Frontal cortex (tissue), 4 donors: ENCODE measurements around the gene PRKD1. TPM values are rescaled to one million over a fixed set of nuclear protein-coding genes. Genes with fewer than 3 reads are reported as not detected.
"Not testable (repeated sequence)": the region's sequence is repeated elsewhere in the genome, so short reads cannot be mapped to it uniquely, and the experiment has no call there.

Experiments
- DNase-seq, 2 donors: peaks; one replicate each; pipeline ENCODE4 v3.0.0; 2012; ENCODE audit warnings: low spot score in 2 of 2
- FAIRE-seq: peaks from 2 replicates; lab custom pipeline; 2012; peaks lifted over from hg19 to GRCh38; lab: Jason Lieb, UNC
- total RNA-seq: library from RNA; depleted of rRNA; stranded (reverse); fragments of >200 nt; gene quantifications from one replicate; pipeline ENCODE4 v1.2.3, GENCODE V29; 2014
- donor health status: control.
- donor health status: control.
- donor health status: control.

The PRKD1 gene
- total RNA-seq, 1 donor from 2014 or later, result 17.1 TPM

DNA sequence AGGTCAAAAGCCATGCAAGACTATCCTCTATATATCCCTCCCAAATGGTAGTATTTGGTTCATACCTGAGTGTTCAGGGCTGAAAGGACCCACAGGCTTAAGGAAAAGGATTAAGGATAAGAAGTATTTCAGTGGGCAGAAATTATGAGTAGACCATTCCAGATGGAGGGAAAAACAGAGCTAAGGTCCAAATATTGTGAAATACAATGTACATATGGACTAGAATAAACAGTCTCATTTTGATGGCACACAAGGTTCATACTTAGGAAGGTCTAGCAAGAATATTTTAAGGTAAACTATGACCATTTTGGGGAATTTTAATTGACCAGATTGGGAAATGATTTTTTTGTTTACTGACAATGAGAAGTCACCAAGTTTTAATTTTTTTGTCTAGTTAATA is 124.6 kb downstream of the PRKD1 start:
- no peak for DNase-seq
- FAIRE-seq, result no peak

DNA sequence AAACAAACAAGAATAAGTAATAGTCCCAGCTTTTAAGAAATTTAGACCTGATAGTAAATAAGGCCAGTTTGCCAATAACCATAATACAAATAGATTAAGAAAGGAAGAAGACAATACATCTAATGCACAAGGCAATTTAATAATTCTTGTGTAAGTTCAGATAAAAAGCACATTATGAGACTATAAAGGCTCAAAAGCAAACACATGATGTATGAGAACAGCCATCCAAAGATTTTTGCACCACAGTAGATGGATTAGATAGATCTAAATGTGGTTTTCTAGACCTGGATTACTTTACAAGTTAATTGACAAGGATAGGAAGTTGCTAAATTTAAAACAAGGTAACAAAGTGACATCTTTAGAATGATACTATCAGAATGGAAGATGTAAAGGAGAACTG is 125.4 kb downstream of the PRKD1 start:
- FAIRE-seq (no peak), DNase-seq (no peak)

DNA sequence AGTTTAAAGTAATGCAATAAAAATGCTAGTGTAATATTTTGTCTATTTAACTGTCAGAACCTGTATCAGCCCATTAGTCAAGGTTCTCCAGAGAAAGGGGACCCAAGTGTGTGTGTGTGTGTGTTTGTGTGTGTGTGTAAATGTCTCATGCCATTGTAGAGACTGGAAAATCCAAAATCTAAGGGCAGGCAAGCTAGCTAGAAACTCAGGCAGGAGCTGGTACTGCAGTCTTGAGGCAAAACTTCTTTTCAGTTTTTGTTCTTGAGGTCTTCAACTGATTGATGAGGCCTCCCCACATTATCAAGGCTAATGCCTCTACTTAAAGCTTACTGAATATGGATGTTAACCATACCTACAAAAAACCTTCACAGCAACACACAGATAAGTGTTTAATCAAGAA is 126.7 kb downstream of the PRKD1 start:
- DNase-seq, result no peak
- FAIRE-seq, result no peak

DNA sequence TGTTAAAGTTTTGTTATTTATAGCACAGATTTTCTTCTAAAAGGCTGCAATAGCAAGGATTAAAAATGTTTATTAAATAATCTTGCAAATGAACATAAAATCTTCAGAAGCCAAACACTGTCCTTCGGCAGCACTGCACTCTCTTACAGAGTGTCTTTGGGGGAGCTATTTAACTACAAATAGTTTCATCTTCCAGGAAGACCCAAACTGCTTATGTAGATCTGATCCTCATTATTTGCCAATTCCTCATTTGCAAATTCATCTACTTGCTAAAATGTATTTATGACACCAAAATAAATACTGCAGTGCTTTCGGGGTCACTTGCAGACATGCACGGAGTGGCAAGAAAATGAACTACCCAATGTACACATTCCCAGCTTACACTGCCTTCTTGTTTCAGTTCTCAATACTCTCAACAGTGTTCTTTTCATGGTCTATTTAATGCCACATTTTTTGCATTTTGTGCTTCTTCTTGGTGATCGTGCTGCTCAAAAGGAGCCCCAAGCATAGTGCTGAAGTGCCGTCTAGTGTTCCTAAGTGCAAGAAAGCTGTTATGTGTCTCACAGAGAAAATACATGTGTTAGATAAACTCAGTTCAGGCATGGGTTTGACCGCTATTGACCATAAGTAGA is 128.1 kb downstream of the PRKD1 start:
- DNase-seq (no peak), FAIRE-seq (no peak)

DNA sequence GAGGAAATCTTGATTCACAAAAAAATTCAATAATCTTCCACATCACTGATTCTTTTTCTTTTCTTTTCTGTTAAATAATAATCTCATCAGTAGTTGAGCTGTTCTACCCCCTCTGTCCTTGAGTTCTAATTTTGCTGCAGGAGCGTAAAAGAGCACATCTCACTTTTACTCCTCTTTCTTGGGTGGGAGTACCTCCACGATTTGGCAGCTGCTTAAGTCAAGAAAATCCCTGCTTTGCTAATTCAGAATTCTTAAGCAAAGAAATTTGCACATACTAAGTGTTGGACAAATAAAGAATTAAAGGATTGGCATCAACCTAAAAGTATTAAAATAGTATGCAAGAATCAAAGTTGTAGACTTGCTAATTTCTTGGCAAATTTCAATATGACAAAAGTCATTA is 128.8 kb downstream of the PRKD1 start:
- FAIRE-seq (no peak), DNase-seq (no peak)

DNA sequence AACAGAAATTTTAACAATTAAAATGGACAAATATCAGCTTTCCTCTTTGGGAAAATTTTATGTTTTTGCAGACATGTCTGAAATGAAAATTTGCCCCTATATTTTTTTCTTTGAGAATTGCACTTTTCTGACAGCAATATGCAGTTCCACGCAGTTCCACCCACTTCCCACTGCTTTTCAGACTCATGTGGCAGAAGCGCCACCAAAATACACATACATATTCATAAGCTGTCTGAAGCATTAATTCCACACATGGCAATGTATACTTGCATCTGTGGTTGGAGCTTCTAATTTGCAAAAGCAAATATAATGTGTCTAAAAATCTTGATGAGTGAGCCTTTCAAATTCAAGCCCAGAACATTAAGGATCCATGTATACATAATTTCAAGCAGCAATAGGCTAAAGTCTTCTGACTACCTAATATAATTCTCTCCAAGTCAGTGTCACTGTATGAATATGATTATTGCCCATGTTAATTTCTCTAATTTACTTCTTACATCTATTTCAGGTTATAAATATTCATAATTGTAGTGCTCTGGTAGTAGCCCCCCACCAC is 129.5 kb downstream of the PRKD1 start:
- FAIRE-seq (no peak), DNase-seq (no peak)

DNA sequence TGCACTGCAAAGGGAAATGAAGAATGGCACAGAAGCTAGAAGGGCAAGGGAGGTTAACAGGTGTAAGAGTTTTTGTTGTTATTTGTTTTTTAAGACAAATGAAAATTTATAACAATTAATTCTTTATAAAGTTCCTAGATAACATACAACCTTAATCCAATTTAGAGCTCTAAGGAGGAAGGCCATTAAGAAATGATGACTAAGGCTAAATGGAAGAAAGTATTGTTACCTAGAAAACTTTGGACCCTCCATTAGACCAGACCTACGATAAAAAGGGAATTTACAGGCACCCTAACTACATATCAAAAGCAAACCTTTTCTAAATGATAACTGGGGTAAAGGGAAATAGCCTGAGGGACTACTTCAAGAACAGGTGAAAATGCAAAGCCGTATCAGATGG is 130.8 kb downstream of the PRKD1 start:
- DNase-seq (no peak), FAIRE-seq (no peak)

DNA sequence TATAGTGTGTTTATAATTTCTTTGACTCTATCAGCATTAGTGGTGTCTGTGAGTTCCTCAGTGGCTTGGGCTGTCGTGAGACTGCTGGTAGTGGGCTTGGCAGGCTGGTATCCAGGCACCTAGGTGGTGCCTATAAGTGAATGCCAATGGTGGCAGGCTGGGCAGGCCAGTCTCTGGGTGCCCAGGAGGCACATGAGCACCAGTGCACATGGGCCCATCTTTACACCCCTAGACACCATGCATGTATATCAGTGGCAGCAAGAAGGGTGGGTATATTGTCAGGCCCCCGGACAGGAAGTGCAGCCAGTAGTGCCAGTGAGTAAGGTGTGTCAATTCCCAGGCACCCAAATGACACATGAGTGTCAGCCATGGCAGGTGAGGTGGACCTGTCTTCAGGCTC is 138.2 kb downstream of the PRKD1 start:
- no peak for DNase-seq
- no peak for FAIRE-seq

DNA sequence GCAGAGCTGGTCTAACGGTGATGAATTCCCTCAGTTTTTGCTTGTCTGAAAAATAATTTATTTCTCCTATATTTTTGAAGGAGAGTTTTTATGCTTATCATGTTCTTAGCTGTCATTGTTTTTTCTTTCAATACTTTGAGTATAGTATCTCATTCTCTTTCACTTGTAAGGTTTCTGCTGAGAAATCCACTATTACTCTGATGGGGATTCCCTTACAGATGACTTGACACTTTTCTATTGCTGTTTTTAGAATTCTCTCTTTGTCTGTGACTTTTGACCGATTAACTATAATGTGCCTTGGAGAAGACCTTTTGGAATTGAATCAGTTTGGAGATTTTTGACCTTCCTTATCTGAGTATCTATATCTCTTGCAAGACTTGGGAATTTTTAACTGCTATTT is 139.6 kb downstream of the PRKD1 start:
- no peak for DNase-seq
- no peak for FAIRE-seq

DNA sequence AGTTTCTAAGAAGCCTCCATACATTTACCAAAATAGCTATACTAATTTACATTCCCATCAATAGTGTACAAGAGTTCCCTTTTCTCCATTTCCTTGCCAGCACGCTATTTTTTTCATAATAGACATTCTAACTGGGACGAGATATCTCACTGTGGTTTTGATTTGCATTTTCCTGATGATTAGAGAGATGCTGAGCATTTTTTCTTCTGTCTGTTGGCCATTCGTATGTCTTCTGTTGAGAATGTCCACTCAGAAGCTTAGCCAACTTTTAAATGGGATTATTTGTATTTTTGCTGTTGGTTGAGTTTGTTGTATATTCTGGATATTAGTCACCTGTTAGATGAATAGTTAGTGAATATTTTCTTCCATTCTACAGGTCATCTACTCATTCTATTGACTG is 144.1 kb downstream of the PRKD1 start:
- FAIRE-seq (no peak), DNase-seq (no peak)

DNA sequence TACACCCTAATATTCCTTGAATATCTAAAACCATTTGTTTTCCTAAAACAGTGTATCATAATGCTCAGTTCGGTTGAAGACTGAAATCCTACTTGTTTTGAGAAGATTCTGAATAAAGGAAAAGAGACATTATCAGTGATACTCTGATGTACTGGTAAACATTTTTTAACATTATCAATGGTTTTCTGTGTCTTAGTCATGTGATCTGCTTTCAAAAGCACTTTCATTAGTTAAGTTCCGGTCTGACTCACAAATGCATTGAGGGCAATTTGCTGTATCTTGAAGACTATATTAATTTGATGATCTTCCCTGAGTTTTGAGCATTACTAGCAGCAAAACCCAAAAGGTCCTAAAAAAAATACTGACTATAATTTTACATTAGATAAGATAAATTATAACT is 145.6 kb downstream of the PRKD1 start:
- no peak for DNase-seq
- FAIRE-seq, result no peak

DNA sequence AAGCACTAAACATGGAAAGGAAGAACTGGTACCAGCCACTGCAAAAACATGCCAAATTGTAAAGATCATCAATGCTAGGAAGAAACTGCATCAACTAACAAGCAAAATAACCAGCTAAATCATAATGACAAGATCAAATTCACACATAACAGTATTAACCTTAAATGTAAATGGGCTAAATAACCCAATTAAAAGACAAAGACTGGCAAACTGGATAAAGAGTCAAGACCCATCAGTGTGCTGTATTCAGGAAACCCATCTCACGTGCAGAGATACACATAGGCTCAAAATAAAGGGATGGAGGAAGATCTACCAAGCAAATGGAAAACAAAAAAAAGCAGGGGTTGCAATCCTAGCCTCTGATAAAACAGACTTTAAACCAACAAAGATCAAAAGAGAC is 150.5 kb downstream of the PRKD1 start:
- FAIRE-seq, DNase-seq: not testable (repeated sequence)

DNA sequence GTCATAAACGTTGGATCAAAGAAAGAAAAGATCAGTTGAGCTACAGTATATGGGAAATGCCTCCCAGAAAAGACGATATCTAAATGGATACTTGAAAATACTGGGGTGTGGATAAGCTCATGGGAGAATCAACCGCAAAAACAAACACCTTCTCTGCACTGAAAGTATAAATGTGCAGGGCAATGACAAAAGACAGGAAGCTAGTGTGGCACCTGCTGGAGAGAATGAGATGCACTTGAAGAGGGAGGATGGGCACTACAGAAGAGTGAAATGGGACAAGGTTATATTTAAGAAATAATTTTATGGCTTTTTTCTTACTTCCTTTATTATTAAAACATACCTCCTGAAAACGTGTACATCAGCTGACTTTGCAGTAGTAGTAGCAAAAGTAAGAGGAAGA is 153.7 kb downstream of the PRKD1 start:
- DNase-seq, result no peak
- no peak for FAIRE-seq

DNA sequence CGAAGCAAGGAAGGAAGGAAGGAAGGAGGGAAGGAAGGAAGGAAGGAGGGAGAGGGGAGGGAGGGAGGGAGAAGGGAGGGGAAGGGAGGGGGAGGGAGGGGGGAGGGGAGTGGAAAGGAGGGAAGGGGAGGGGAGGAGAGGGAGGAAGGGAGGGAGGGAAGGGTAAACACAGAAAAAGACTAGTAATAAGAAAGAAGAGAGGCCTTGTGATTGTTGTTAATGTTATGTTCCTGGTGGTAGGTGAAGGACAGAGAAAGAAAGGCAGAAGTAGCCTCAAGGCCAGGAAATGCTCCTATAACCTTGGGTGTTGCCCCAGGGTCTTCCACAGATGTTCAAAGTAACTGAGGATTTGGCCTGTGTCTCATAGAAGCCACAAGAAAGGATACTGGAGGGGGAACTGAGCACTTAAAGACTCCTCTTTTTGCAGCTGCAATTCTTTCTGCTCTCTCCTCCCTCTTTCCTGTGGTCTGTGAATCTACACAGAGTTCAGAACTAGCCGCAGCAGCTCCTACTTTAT is 164.2 kb downstream of the PRKD1 start:
- no peak for FAIRE-seq
- DNase-seq, result no peak

DNA sequence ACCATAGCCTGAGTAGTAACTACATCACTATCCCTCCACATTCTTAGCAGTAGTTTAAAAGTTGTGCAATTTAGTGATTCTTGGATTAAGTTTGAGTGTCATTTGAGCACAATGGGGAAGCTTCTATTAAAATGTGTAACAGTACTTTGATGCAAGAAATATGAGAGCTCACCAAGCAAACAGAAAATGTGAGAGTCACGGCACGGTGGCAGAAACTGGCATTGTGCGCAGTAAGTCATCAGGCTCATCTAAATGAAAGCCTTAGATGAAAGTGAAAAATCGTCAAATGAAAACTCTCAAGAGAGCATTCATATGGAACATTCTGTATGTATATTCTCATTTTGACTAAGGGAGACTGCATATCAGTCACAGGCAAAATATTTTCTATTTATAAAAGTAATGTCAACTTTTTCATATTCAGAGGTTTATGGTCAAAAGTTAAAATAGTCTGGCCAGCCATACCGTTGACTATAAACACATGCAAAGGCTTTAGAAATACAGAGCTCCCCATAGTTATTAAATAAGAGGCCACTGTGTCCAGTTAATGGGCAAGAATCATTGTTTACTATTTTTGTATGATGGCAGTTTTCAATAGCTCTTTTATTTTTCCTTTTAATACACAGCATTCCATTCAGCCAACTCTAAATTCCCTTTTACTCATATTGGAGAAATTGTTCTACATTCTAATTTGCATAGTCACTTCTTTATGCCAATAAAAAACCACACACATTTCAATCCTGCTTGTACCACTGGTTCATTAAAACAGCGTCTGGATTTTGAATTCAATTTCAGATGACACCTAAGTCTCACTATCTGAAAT is 167.9 kb downstream of the PRKD1 start:
- peak; percentile 94 for FAIRE-seq
- no peak for DNase-seq

DNA sequence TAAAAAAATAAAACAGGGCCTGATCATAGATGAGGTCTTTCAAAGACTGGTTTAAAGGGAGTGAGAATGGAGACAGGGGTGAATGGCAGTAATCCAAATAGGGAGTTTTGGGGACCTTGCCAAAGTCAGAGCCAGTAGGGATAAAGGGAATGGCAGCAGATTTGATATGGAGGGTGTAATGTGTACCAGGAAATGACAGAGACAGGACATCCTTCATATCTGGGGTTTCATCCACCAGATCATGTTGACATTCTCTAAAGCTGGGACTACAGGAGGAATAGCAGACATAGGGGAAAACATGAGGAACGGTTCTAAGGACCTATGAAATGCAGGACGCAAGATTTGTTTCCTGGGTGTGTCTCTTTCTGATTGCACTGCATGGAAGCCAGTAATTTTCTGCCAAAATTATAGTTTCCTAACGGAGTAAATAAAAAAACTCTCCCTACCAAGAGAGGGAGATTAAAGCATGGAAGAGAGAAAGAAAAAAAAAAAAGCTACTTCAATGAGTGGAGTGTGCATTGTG is 169.9 kb downstream of the PRKD1 start:
- DNase-seq, result no peak
- no peak for FAIRE-seq

DNA sequence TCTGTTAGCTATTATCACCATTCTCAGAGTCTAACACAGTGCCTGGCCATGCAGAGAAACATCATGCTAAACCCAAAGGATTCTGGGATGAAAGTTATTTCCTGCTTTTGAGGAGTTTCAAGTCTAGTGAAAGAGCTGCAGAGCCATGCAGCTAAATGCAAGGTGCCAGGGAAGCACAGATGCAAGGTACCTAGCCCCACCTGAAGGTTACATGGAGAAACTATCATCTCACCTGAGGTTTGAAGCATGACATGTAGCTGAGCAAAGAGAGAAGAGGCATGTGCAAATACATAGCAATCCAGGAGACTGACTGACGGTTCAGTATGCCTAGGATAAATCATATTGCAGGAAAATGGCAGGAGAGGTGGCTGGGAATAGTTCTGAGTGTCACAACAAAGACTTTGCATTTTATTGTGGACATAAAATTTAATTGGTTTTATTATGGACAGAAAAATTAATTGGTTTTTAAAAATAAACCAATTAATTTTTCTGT is 170.4 kb downstream of the PRKD1 start:
- no peak for FAIRE-seq

DNA sequence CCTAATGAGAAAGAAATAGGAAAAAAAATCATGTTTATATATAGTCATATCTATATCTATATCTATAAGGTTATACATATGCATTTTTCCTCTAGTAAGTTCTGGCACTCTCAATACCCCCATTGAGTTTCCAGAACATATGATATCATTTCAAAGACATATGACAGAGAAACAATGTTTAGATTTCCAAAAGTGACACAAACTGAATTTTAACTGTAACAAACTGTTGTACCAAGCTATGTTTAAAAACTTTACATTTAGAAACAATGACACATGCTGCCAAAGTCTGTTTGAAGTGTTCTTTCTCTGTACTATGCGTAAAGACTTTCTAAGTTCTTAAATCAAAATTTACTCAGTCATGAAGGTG is 171.6 kb downstream of the PRKD1 start:
- no peak for FAIRE-seq
- DNase-seq, result no peak

More for the DNA sequence above, 170.4 kb downstream of the PRKD1 start:
- DNase-seq, result no peak

DNA sequence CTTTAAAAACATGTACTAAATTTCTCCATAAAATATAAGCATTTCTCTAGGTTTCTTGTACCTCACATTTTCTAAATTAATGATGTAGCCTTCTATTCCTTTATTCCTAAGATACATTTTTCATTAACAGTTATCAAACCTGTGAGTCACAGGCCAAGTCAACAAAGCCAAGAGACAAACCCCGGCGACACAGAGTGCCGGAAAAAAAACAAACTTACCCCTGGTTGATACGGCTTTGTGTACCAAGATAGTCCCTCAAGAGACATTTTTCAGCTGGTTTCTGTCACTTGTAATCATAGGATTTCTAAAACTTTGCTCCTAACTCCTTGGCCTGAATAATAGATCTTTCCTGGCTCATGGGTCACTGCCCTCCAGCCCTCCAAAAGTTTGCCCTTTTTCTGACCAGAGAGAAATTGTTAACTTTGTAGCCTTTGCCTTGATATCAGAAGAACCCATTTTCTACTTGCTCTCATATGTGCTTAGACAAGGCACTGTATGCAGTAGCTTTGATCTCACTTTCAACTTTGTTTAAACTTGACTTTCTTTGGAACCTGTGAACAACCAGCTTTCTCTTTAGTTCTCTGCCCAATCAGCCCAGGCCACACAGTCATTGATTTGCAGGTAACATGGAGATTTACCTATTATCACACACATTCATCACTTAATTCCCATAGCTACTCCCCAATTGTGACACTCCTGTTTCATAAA is 172.2 kb downstream of the PRKD1 start:
- FAIRE-seq (no peak), DNase-seq (no peak)

DNA sequence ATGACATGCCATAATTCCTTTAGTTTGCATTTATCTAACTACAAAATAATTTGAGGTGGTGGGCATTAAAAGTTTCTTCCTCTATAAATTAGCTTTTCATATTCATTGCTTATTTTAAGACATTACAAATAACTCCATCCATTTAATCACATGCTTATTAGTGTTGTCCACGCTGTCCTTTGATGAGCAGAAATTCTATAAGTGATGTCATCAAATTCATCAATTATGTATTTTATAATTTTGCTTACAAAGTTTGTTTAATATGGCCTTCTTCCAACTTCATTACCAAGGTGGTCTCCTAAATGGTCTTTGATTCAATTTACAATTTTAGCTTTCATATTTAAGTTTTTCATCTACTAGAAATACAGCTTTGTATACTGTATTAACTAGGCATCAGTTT is 173.5 kb downstream of the PRKD1 start:
- DNase-seq (no peak), FAIRE-seq (no peak)
